Gastrocnemius medialis (tissue), 4 donors: ENCODE results near the gene CACNA1S. TPM values are rescaled to one million over a fixed set of nuclear protein-coding genes. Genes with fewer than 3 reads are reported as not detected.
A peak's percentile ranks its signal among the peaks of the same experiment; 100 is the strongest.

Source experiments
- ATAC-seq, 2 donors: fragments of 150-250 bp; one replicate each; pipeline ENCODE4 v1.9.1; 2016
- DNase-seq, 2 donors: peaks; one replicate each; pipeline ENCODE4 v3.0.0-alpha.2; 2019
- H3K27ac ChIP-seq, 4 donors: fragments of 200-600 bp; sonication (generic); 1 replicate in 1 of 4; 2 replicates in 3 of 4; pipeline ENCODE4 v1.5.1; 2016 to 2018; ENCODE audit warnings: mild to moderate bottlenecking in 2 of 4, moderate library complexity in 1 of 4
- H3K27me3 ChIP-seq, 3 donors: fragments of 200-600 bp; sonication (generic) in 2 of 3; 1 replicate in 1 of 3; 2 replicates in 2 of 3; pipeline versions ENCODE4 v1.5.1 to v1.6.0; 2016 to 2019; ENCODE audit warnings: mild to moderate bottlenecking in 1 of 3, moderate library complexity in 1 of 3
- H3K36me3 ChIP-seq, 2 donors: fragments of 200-600 bp; sonication (generic) in 1 of 2; one replicate each; pipeline ENCODE4 v1.5.1; 2017 to 2018
- H3K4me1 ChIP-seq, 2 donors: fragments of 200-600 bp; sonication (generic) in 1 of 2; one replicate each; pipeline ENCODE4 v1.5.1; 2016 to 2017; ENCODE audit warnings: mild to moderate bottlenecking in 2 of 2
- H3K4me3 ChIP-seq, 4 donors: fragments of 200-600 bp; sonication (generic) in 3 of 4; 1 replicate in 1 of 4; 2 replicates in 3 of 4; pipeline ENCODE4 v1.5.1; 2016 to 2019; ENCODE audit warnings: mild to moderate bottlenecking in 2 of 4
- H3K9me3 ChIP-seq, 3 donors: fragments of 200-600 bp; sonication (generic) in 2 of 3; 1 replicate in 1 of 3; 2 replicates in 2 of 3; pipeline ENCODE4 v1.5.1; 2016 to 2019
- CTCF ChIP-seq, 5 experiments: fragments of 450-650 bp in 3 of 5; fragments of 200-600 bp in 2 of 5; sonication (generic) in 2 of 5; IDR thresholded peaks in 4 of 5; conservative IDR thresholded peaks in 1 of 5; 1 replicate in 4 of 5; 2 replicates in 1 of 5; pipeline ENCODE4 v1.5.1; 2016 to 2019; ENCODE audit warnings: antibody characterized with exemption in 5 of 5, mild to moderate bottlenecking in 3 of 5, moderate library complexity in 3 of 5
- POLR2A ChIP-seq, 2 donors: fragments of 450-650 bp; IDR thresholded peaks; one replicate each; pipeline ENCODE4 v1.6.1; 2017; ENCODE audit warnings: antibody characterized with exemption in 2 of 2, mild to moderate bottlenecking in 2 of 2, moderate library complexity in 2 of 2
- in situ Hi-C, 4 donors: fragments of 200-750 bp; cut with MboI; loops; one replicate each; pipeline versions ENCODE4 v1.15.0 to v1.8.0; 2017; ENCODE audit warnings: low sequenced_read_pairs in 4 of 4
- intact Hi-C: fragments of 100-400 bp; cut with DNase I; formaldehyde crosslinking; loops from one replicate; pipeline ENCODE4 v1.15.1; 2023; ENCODE audit warnings: low total_unique reads
- total RNA-seq, 4 donors: library from RNA; depleted of rRNA; stranded (reverse); fragments of >200 nt; gene quantifications; one replicate each; pipeline versions ENCODE4 v1.1.0 to v1.2.3, GENCODE V29; 2016

Gene CACNA1S
- total RNA-seq, 4 donors from 2014 or later = 74.3 to 93.5 (median 81.2) TPM

- ATAC-seq (no peak), DNase-seq (peak in 1 of 2 donors; percentile 5)
- no peak for TF ChIP-seq POLR2A (IDR thresholded peaks at IDR 0.05)
- TF ChIP-seq CTCF (IDR thresholded peaks at IDR 0.05 in 4 of 5, conservative IDR thresholded peaks at IDR 0.05 in 1 of 5) = no peak
- H3K27me3 ChIP-seq = no peaks in the 10 kb centered on the region
- no peaks in the 10 kb centered on the region for H3K9me3 ChIP-seq
- H3K4me1 ChIP-seq = peaks cover 2 to 7% of the 10 kb centered on the region in 2 donors
- peaks cover 0 to 26% of the 10 kb centered on the region in 2 donors for H3K36me3 ChIP-seq
- H3K4me3 ChIP-seq = no peak overlapping the region
- in situ Hi-C loops (loop anchor here in 1 of 4 donors (10.0 kb wide), 1 partner anchor 83 kb away; no protein-coding TSS in a partner anchor), intact Hi-C loops (no loop called here)
- no peak overlapping the region for H3K27ac ChIP-seq
Observed at GRCh38 chr1:201141418-201141817, 29.2 kb upstream of the CACNA1S start.

- H3K27ac ChIP-seq = no peak overlapping the region
- H3K36me3 ChIP-seq = peaks cover 0 to 25% of the 10 kb centered on the region in 2 donors
- H3K27me3 ChIP-seq = no peaks in the 10 kb centered on the region
- peak in 1 of 2 donors; percentile 6 for DNase-seq
- in situ Hi-C loops = loop anchor here in 1 of 4 donors (10.0 kb wide), 1 partner anchor 84 kb away; no protein-coding TSS in a partner anchor
- H3K4me3 ChIP-seq = no peak overlapping the region
- no peaks in the 10 kb centered on the region for H3K9me3 ChIP-seq
- TF ChIP-seq CTCF (IDR thresholded peaks at IDR 0.05 in 4 of 5, conservative IDR thresholded peaks at IDR 0.05 in 1 of 5) (no peak), POLR2A (IDR thresholded peaks at IDR 0.05) (no peak)
- no peak for ATAC-seq
- peaks cover 2 to 7% of the 10 kb centered on the region in 2 donors for H3K4me1 ChIP-seq
- intact Hi-C loops = no loop called here
Observed at GRCh38 chr1:201140941-201141260, 28.7 kb upstream of the CACNA1S start.

- ATAC-seq = no peak
- Histone ChIP-seq H3K4me1 (peaks cover 2 to 7% of the 10 kb centered on the region in 2 donors), H3K4me3 (no peak overlapping the region), H3K27ac (no peak overlapping the region), H3K27me3 (no peaks in the 10 kb centered on the region), H3K9me3 (no peaks in the 10 kb centered on the region), H3K36me3 (peaks cover 0 to 25% of the 10 kb centered on the region in 2 donors)
- no peak for TF ChIP-seq POLR2A (IDR thresholded peaks at IDR 0.05)
- no peak for TF ChIP-seq CTCF (IDR thresholded peaks at IDR 0.05 in 4 of 5, conservative IDR thresholded peaks at IDR 0.05 in 1 of 5)
- no peak for DNase-seq
- intact Hi-C loops = no loop called here
- in situ Hi-C loops = loop anchor here in 1 of 4 donors (10.0 kb wide), 1 partner anchor 84 kb away; no protein-coding TSS in a partner anchor
Observed at GRCh38 chr1:201140235-201140940, 28.2 kb upstream of the CACNA1S start.

GRCh38 chr1:201139756-201140155 lies 27.5 kb upstream of the CACNA1S start:
- H3K4me3 ChIP-seq = no peak overlapping the region
- intact Hi-C loops = no loop called here
- TF ChIP-seq CTCF (IDR thresholded peaks at IDR 0.05 in 4 of 5, conservative IDR thresholded peaks at IDR 0.05 in 1 of 5) = no peak
- no peak for TF ChIP-seq POLR2A (IDR thresholded peaks at IDR 0.05)
- H3K27ac ChIP-seq = no peak overlapping the region
- in situ Hi-C loops = loop anchor here in 1 of 4 donors (10.0 kb wide), 1 partner anchor 85 kb away; no protein-coding TSS in a partner anchor
- peak in 1 of 2 donors; percentile 9 for DNase-seq
- H3K9me3 ChIP-seq = no peaks in the 10 kb centered on the region
- H3K36me3 ChIP-seq = peaks cover 0 to 24% of the 10 kb centered on the region in 2 donors
- ATAC-seq = no peak
- peaks cover 2 to 7% of the 10 kb centered on the region in 2 donors for H3K4me1 ChIP-seq
- no peaks in the 10 kb centered on the region for H3K27me3 ChIP-seq
